Ascending aorta (tissue), 2 donors: ENCODE results near the gene ORMDL2. TPM values are rescaled to one million over a fixed set of nuclear protein-coding genes. Genes with fewer than 3 reads are reported as not detected.

Source experiments
- DNase-seq, 2 donors: peaks; one replicate each; pipeline ENCODE4 v3.0.0-alpha.2; 2019; ENCODE audit warnings: low spot score in 2 of 2
- H3K27ac ChIP-seq, 2 donors: fragments of 200-600 bp; sonication (generic); one replicate each; pipeline ENCODE4 v1.5.1; 2016 to 2017; ENCODE audit warnings: mild to moderate bottlenecking in 1 of 2
- H3K27me3 ChIP-seq: fragments of 200-600 bp; sonication (generic); one replicate; pipeline ENCODE4 v1.5.1; 2017
- H3K36me3 ChIP-seq, 2 donors: fragments of 200-600 bp; sonication (generic); one replicate each; pipeline ENCODE4 v1.5.1; 2016
- H3K4me1 ChIP-seq, 2 donors: fragments of 200-600 bp; sonication (generic); one replicate each; pipeline ENCODE4 v1.5.1; 2016 to 2017; ENCODE audit warnings: mild to moderate bottlenecking in 1 of 2
- H3K4me3 ChIP-seq, 2 donors: fragments of 200-600 bp; sonication (generic); one replicate each; pipeline ENCODE4 v1.5.1; 2016 to 2017; ENCODE audit warnings: mild to moderate bottlenecking in 1 of 2
- H3K9me3 ChIP-seq, 2 donors: fragments of 200-600 bp; sonication (generic); one replicate each; pipeline ENCODE4 v1.5.1; 2016
- CTCF ChIP-seq, 3 experiments: fragments of 200-600 bp in 2 of 3; fragments of 450-650 bp in 1 of 3; sonication (generic) in 2 of 3; IDR thresholded peaks; one replicate each; pipeline ENCODE4 v1.5.1; 2016 to 2019; ENCODE audit warnings: antibody characterized with exemption in 3 of 3, mild to moderate bottlenecking in 1 of 3, moderate library complexity in 1 of 3
- intact Hi-C: fragments of 100-400 bp; cut with DNase I; formaldehyde crosslinking; loops from one replicate; pipeline ENCODE4 v1.15.1; 2023
- total RNA-seq: library from RNA; depleted of rRNA; stranded (reverse); fragments of >200 nt; gene quantifications from one replicate; pipeline ENCODE4 v1.1.0, GENCODE V29; 2016

Gene ORMDL2
- total RNA-seq, 1 donor from 2014 or later: 13.8 TPM

GRCh38 chr12:55839345-55840140 lies 21.7 kb downstream of the ORMDL2 start:
- H3K9me3 ChIP-seq: no peaks in the 10 kb centered on the region
- intact Hi-C loops: loop anchor here (10.0 kb wide), 2 partner anchors 685 to 1405 kb away; partner anchors contain the start of gene RBMS2
- no peak for DNase-seq
- peaks cover 6 to 18% of the 10 kb centered on the region in 2 donors for H3K36me3 ChIP-seq
- H3K4me3 ChIP-seq: no peak overlapping the region
- H3K4me1 ChIP-seq: peaks cover 0 to 4% of the 10 kb centered on the region in 2 donors
- no peak for TF ChIP-seq CTCF (IDR thresholded peaks at IDR 0.05)
- no peaks in the 10 kb centered on the region for H3K27me3 ChIP-seq
- H3K27ac ChIP-seq: no peak overlapping the region

- no peak for TF ChIP-seq CTCF (IDR thresholded peaks at IDR 0.05)
- DNase-seq: peak in 1 of 2 donors; percentile 44
Observed at GRCh38 chr12:55840581-55841351, 22.9 kb downstream of the ORMDL2 start.

GRCh38 chr12:55842681-55843429 lies 25.0 kb downstream of the ORMDL2 start, which contains the start of gene MMP19:
Gene MMP19 (minus strand): TSS chr12:55842936. CDS start chr12:55842830, 106 bp downstream.
- TF ChIP-seq CTCF (IDR thresholded peaks at IDR 0.05): no peak
- H3K4me3 ChIP-seq: peak within 1 kb of the TSS; percentile 42 to 62
- no peaks in the 10 kb centered on the region for H3K9me3 ChIP-seq
- no peak for DNase-seq
- no peaks in the 10 kb centered on the region for H3K27me3 ChIP-seq
- intact Hi-C loops: loop anchor here (10.0 kb wide), 2 partner anchors 682 to 1408 kb away; partner anchors contain the start of gene RBMS2
- peaks cover 0 to 26% of the 10 kb centered on the region in 2 donors for H3K4me1 ChIP-seq
- peaks cover 4% of the 10 kb centered on the region in 2 donors for H3K36me3 ChIP-seq
- H3K27ac ChIP-seq: peak within 1 kb of the TSS; percentile 69 to 82

More at GRCh38 chr12:55840581-55841351, 22.9 kb downstream of the ORMDL2 start:
- no peaks in the 10 kb centered on the region for H3K27me3 ChIP-seq
- H3K9me3 ChIP-seq: no peaks in the 10 kb centered on the region
- peaks cover 0 to 9% of the 10 kb centered on the region in 2 donors for H3K4me1 ChIP-seq
- H3K27ac ChIP-seq: no peak overlapping the region
- intact Hi-C loops: loop anchor here (10.0 kb wide), 2 partner anchors 684 to 1406 kb away; partner anchors contain the start of gene RBMS2
- peaks cover 6 to 16% of the 10 kb centered on the region in 2 donors for H3K36me3 ChIP-seq
- peak overlapping the region in 1 of 2 donors; percentile 62 for H3K4me3 ChIP-seq

- peaks cover 4% of the 10 kb centered on the region in 2 donors for H3K36me3 ChIP-seq
- H3K4me3 ChIP-seq: no peak overlapping the region
- H3K27ac ChIP-seq: peak overlapping the region; percentile 69 to 82
- H3K4me1 ChIP-seq: peaks cover 0 to 28% of the 10 kb centered on the region in 2 donors
- no peaks in the 10 kb centered on the region for H3K27me3 ChIP-seq
- no peaks in the 10 kb centered on the region for H3K9me3 ChIP-seq
- TF ChIP-seq CTCF (IDR thresholded peaks at IDR 0.05): no peak
- DNase-seq: no peak
- intact Hi-C loops: loop anchor here (10.0 kb wide), 2 partner anchors 681 to 1409 kb away; partner anchors contain the start of gene RBMS2
Observed at GRCh38 chr12:55843431-55843830, 25.6 kb downstream of the ORMDL2 start.

GRCh38 chr12:55844961-55845360 lies 27.1 kb downstream of the ORMDL2 start:
- H3K4me3 ChIP-seq: no peak overlapping the region
- intact Hi-C loops: loop anchor here (10.0 kb wide), 2 partner anchors 680 to 1410 kb away; partner anchors contain the start of gene RBMS2
- H3K27me3 ChIP-seq: no peaks in the 10 kb centered on the region
- H3K27ac ChIP-seq: peak overlapping the region; percentile 99
- no peak for DNase-seq
- no peaks in the 10 kb centered on the region for H3K9me3 ChIP-seq
- H3K36me3 ChIP-seq: peaks cover 0 to 4% of the 10 kb centered on the region in 2 donors
- H3K4me1 ChIP-seq: peaks cover 4 to 43% of the 10 kb centered on the region in 2 donors
- no peak for TF ChIP-seq CTCF (IDR thresholded peaks at IDR 0.05)
